SK-N-DZ (cell line): ENCODE measurements around the gene RUVBL1.

Source experiments
- DNase-seq: peaks from one replicate; pipeline ENCODE4 v3.0.0-alpha.2; 2015; ENCODE audit warnings: low spot score

Gene RUVBL1

DNA sequence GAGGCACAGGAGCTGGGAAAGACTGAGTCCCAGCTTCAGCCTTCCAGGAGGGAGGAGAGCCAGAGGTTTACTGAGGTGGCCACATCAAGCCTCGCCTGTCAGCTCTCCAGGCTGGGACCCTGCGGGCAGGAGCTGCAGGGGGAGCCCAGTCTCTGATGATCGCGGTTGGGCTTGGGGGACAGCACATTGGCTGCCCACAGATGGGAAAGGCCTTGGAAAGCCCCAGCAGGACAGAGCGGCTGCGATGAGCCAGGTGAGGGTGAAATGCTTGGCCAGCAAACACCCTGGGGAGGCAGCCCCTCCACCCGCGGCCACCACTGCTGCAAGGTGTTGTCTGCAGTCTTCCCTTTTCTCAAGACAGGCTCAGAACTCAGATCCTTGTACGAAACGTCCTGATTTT, 40.2 kb downstream of the RUVBL1 start:
- DNase-seq, result no peak

DNA sequence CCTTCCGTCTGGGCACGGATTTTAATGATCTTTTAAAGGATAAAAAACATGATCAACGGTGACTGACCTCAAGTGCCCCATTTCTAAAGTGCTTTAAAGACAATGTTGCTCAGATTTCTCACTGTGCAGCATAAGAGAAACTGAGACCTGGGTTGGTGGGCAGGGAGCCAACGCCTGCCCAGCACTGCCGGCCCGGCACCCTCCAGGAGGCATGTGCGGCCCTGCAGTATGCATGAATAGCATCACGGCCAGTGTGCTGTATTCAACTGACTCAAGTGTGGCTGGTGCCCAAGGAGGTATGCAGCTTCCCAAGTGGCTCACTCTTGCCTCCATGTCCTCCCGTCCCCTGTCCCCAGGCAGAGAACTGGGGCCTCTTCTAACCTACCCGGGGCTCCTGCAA, 41.1 kb downstream of the RUVBL1 start:
- DNase-seq, result no peak

DNA sequence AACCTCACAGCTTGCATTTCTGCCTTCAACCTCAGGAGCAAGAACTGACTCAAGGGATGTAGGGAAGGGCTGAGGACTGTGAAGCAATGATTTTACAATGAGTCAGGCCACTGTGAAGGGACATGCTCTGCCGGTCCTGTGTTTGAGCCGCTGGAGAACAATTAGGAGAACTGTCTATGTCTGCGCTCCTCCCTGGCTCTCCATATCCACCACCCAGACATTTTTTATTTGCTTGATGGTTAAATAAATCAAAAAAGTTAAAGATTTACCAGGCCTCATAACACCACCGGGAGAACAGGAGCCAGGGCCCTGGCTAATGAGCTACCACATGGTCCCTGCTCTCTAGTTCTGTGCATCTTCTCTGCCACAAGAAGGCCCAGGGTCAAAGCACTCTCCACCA, 41.8 kb downstream of the RUVBL1 start:
- DNase-seq, result no peak

DNA sequence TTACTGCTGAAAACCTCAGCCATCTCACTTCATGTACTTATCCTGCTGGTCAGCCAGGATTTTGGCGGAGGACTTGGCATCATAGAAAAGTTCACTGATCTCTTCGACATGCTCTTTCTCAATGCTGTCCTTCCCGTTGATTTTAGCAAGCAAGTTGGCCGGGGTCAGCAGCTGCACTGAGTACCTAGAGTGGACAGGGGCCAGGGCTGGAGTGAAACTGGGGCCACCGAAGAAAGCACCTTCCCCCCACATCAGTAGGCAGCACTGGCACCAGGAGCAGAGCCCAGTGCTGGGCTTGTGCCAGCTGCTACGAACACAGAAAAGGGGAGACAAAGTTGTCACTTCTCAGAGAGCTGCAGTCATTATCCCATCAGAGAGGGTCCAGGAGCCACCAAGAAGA, 42.4 kb downstream of the RUVBL1 start:
- no peak for DNase-seq

DNA sequence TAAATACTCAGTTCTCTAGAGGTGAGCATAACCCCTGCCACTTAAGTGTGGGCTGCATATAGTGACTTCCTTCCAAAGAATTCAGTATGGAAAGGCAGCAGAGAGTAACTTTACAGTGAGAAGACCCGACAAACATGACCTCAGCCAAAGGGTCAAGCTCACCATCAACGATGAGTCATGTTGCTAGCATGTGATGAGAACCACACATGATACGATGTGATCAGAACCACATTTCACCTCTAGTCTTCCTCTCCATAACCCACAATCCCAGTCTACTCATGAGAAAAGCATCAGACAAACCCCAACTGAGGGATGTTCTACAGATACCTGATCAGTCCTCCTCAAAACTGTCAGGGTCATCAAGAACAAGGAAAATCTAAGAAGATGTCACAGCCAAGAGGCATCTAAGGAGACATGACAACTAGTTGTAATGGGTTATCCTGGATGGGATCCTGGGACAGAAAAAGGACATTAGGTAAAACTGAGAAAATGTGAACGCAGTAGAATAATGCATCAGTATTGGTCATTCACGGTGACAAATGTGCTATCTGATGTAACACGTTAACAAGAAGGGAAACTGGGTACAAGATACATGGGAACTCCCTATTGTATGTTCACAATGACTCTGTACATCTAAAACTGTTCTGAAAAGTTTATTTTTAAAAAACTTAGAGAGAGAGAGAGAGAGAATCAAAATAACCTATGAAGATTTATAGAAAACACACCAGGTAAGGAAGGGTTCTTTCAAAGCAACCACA, 43.1 kb downstream of the RUVBL1 start:
- no peak for DNase-seq

DNA sequence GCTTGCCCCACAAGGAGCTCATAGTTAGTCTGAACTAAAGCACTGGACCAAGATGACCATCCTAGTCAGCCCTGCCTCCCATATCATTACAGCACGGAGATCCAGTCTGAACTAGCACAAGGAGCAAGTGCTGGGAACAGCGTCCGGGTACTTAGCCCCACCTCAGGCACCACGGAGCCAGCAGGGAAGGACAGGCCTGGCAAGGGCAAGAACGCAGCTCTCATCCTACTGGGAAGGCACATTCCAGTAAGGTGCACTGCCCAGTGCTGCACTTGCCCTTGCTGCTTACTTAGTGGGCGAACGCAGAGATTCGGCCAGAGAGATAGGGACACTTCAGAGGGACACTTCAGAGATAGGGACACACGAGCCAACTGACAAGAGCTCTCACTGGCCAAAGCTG, 43.8 kb downstream of the RUVBL1 start:
- DNase-seq, result no peak

DNA sequence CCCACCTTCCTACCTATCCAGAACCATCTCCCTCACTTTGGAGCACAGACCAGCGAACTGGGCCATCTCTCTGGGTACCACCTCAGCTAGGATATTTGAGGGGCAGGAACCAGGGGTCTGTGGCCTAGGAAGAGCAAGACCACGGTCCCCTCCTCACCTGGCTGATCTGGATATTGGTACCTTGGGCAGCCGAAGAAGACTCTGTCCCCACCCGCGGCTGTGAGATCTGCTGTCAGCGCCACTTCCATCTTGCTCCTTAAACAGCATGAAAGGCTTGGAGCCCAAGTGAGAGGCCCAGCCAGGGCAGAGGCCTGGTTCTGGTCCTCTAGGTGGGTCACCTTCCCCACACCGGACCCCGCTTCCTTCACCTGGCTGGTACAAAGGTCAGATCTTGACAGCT, 44.7 kb downstream of the RUVBL1 start:
- DNase-seq, result no peak

DNA sequence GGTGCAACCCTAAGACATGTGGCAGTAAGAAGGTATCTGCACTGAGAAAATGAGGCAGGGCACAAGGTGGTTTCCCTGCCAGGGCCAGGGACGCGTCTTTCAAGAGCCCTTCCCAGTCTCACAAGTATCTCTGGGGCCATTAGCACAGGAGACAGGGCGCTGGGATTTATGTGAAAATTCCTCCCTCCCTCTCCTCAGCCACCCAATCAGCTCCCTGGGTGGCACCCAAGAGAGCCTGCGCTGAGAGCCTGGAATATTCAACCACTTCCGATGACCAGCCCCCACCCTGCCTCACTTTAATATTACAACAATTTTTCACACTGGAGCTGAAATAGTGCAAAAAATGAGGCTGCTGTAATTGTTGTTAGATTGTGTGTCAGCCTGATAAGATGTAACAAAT, 45.3 kb downstream of the RUVBL1 start:
- no peak for DNase-seq

DNA sequence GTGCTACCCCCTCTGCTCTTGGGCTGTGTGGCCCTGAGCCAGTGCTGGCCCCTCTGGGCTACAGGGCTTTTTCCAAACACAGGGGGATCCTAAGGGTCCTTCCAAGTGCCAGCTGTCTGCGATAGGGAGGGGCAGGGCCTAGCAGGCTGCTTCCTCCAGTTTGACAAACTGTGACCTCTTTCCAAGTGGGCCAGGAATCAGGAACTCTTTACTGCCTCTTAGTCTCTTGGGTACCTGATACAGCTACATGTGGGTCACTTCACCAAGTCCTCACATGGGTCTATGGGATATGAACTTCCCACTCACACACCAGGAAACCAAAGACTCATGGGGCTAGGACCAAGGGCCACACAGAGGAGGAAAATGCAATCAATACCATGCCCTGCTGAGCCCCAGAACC, 45.9 kb downstream of the RUVBL1 start:
- DNase-seq, result no peak

DNA sequence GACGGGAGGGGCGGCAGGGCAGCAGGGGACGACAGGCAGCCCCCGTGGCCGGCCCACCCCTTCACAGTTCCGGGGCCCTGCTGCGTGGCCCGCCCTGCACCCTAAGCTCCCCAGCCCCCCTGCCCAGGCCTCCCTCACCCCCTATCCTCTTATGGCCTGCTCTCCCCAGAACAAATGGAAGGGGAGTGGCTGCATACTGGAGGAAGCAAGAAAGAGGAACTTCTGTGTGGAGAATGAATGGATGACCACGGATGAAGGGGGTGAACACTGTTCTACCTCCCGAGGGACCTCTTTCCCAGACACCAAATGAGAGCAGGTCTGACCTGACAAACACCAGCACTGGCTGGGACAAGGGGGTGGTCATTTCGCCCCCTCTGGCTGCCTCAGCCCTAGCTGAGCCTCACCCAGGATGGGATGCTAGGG, 46.4 kb downstream of the RUVBL1 start:
- DNase-seq, result no peak

DNA sequence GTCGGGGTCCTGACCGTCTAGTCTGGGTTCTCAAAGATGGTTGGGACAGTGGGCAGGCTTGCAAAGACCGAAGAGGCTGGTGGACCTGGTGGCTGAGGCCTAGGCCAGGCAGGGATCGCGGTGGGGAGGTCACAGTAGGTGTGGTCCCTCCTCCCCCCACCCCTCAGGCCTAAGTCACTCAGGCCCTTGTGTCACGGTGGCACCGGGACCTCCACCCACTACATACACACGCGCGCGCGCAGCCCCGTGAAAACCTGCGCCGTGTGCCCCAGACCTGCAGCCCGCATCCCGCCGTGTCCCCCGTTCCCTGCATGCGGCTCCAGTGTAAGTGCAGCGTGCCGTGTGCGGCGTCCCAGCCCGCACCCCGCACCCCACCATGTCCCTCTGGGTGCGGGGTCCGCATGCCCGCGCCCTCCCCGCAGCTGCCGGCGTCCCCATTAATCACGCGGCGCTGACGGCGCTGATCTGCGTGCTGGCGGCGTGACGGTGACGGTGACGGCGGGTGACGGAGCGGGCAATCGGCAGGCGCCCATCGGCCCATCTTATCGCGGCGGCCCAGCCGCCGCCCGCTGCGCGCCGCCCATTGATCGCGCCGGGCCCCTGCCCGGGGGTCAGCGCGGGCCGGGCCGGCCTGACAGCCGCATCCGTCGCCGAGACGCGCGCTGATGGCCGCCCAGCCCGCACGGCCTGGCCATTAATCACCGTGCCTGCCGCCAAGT, 47.0 kb downstream of the RUVBL1 start:
- DNase-seq, result no peak

DNA sequence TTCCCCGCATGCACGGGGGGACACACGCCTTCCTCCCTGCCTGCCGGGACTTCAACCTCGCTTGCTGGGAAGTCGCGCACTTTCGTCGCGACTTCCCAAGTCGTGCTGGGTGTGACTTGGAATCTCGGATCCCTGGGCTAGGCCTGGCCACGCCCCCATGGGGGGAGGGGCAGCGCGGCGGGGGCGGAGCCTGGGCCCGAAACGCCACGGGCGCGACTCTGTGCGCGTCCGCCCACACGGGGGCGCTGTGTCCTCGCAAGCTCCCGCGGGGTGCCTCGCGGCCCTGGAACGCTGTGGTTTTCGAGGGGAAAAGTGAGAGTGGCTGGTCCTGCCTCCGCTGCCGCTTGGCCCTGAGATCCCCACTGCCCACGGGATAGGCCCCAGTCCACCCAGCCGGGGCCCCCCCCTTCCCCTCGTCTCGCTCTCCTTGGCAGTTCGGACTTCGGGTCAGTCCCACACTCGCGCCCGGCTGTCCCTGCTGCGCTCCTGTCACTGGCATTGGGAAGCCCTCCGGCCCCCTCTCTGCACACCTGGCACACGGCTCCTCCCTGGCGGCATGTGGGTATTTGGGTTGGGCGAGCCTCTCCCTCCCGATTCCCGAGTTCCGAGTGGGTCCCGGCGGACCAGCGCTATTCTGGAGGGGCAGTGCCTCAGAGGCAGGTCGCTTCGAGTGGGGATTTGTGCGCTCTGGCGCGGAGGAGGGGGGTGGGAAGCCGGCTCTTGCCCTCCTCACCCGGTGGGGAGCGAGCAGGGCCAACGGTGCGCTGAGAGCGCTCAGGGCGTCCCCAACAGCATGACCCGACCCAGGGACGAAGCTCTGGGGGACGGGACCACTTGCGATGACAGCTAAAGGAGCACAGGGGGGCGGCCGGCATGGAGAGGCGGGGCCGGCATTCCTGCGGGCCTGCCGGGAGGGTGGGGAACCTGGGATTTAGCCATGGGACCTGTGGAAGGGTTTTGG, 47.8 kb downstream of the RUVBL1 start:
- DNase-seq, result no peak

DNA sequence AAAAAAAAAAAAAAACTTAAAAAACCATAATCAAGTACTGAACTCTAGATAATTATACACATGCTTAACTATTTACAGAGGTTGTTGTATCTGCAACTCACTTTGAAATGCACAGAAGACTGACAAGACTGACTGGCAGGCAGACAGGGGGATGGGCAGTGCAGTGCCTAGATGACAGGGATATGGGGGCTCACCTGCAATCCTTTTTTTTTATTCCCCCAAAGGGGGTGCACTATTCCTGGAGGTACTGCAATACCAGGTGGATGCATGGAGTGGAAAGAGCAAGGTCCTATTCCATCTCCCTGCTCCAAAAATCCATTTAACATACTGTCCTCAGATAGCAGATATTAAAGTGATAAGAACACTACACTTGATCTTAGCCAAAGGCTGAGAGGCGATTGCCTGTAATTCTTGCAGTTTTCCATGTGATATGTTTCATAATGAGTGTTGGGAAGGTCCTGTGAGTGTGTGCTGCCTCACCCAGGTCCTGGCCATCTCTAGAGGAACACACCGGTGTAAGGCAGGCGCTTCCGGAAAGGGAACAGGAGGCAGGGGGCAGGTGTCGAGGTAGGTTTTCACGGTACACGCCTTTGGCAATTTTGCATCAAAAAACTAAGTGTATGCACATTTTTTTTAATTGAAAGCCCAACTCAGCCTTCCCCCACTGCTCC, 48.6 kb downstream of the RUVBL1 start:
- DNase-seq, result no peak

DNA sequence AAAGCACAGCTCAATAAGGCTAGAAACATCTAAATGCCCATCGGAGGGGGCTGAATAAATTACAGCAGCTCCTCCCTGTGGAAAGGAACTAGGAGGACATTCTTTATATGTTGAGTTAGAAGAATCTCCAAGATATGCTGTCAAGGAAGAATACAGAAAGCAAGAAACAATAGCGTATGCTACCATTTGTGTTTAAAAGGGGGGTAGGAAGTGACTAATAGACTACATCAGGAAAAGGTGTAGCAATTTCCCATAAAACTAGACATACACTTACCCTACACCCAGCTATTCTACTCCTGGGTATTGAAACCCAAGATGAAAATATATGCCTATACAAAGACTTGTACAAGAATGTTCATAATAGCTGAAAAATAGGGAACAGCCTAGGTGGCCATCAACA, 49.8 kb downstream of the RUVBL1 start:
- no peak for DNase-seq

DNA sequence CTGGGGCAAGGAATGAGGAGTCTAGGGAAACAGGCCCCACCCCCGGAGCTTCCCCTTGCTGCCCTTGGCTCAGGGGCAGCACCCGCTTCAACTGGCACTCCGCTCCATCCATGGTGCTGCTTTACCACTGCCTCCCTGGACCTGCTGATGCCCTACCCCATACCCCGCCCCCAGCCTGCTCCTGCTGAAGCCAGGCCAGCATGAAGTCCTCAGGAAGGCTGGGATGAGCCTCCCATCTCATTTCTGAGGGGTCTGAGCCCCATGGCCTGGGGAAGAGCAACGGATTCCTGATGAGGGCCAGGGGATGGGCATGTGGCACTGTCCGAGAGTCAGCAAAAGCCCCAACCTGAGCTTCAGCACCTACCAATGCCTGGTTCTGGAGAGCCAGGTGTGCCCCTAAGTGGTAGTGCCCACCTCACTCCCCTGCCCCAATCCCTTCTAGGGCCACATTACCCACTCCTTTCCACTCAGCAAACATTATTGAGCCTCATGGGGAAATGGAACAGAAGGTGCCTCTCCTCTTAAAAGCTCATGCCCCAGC, 50.4 kb downstream of the RUVBL1 start:
- no peak for DNase-seq

DNA sequence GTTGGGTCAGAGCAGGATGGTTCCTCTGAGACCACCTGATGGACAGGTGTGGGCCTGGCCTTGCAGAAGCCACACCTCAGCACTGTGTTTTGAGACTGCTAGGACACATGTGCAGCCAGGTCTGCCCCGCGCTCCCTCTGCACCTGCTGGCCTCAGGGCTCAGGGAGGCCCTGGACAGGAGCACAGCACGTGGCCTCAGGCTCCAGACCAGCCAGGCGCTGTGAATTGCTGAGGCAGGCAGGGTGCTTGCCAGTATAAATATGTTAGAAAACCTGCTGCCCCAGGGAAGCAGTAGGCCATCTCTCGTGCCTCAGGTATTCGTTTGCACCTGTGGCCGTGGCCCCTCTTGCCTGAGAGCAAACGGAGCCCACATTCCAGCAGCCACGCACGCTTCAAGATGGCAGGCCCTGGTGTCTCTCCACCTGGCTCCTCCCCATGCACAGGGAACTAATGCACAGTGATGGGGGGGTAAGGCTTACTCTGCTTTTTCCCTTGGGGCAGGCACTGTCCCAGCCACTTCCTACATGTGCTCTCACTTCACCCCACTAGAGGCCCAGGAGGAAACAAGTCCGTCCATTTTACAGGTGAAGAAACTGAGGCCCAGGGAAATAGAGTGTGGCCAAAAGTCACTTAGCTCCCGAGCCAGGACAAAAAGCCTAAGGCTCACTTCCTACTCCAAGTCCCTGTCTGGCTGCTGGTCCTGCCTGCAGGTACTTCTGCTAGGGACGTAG, 51.0 kb downstream of the RUVBL1 start:
- DNase-seq, result no peak

DNA sequence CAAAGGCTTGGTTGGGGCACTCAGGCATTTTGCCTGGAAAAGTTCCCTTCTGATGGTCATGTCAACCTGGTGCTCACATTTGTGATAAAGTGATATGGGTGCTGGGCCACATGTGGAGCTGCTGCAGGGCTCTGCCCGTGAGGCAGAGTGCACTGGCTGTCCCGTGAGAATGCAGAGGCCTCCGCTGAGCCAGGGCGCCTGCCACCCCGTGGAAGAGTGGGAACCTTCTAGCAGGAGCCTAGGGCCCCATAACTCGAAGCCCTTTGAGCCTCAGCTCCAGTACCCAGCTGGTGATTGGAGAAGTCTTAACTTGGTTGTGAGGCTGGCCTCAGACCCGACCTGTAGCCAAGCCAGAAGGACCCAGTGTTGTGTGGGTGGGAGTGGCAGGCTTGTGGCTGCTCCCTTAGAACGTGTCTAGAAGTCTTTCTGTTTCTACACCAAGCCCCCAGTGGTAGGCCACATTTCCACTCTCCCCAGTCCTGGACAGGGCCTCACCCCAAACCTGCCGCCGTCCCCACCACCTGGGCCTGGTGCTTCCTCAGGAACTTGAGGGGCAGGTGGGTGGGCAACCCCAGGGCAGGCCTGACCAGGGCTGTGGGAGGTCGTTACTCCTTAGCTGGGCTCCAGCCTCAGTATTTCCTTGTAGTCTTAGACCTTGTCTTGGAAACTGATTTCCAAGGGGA, 51.7 kb downstream of the RUVBL1 start:
- DNase-seq, result no peak

DNA sequence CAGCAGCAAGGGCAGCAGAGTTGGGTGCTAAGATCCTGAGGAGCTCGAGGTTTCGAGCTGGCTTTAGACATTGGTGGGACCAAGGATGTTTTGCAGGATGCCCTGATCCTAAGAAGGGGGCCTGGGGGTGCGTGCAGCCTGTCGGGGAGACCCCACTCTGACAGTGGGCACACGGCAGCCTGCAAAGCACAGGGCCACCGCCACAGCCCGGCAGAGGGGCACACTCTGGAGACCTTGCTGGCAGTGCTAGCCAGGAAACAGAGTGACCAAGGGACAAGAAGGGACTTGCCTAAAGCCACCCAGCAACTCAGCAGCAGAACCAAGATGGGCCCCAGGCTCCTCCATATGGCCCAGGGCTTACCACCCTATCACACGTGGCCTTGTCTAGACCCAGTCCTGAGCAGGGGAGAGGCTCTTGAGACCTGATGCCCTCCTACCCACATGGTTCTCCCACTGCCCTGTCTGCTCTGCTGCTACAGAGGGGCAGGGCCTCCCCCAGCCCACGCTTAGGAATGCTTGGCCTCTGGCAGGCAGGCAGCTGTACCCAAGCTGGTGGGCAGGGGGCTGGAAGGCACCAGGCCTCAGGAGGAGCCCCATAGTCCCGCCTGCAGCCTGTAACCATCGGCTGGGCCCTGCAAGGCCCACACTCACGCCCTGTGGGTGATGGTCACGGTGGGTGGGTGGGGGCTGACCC, 52.6 kb downstream of the RUVBL1 start:
- DNase-seq, result no peak

DNA sequence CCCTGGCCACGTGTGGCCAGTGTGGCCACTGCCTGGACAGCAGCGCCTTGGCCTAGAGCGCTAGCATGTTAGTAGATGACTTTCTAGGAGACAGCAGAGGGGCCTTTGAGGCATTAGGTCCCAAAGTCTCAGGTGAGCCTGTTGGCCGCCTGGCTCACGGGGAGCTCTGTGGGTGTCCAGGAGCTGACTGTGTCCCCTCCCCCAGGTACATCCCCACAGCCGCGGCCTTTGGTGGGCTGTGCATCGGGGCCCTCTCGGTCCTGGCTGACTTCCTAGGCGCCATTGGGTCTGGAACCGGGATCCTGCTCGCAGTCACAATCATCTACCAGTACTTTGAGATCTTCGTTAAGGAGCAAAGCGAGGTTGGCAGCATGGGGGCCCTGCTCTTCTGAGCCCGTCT, 54.3 kb downstream of the RUVBL1 start:
- no peak for DNase-seq
